ENCODE measurements around the gene SH2D3C. TPM values are rescaled to one million over a fixed set of nuclear protein-coding genes. Genes with fewer than 3 reads are reported as not detected.

SH2D3C gene
- total and polyA plus RNA-seq, 5 donors from 2014 or later, result 17.7 to 39.3 (median 24.2) TPM

- ATAC-seq (ENCODE audit: low read depth in 2 of 2) (no peak), DNase-seq (no peak)
- peaks cover 13% of the 10 kb centered on the region for H3K36me3 Mint-ChIP-seq
- H3K4me1 ChIP-seq (ENCODE audit: control insufficient read depth, insufficient read depth, low read length, poor library complexity, severe bottlenecking), result peaks cover 15% of the 10 kb centered on the region
- peaks cover 3 to 18% (median 11%) of the 10 kb centered on the region in 4 donors for H3K4me1 Mint-ChIP-seq
- no peaks in the 10 kb centered on the region for H3K9me3 Mint-ChIP-seq
- no peaks in the 10 kb centered on the region for H3K9me3 ChIP-seq (ENCODE audit: control insufficient read depth in 2 of 2, low read length in 2 of 2)
- H3K27ac ChIP-seq (ENCODE audit: insufficient read depth, low read length, poor library complexity, severe bottlenecking), result peak overlapping the region; percentile 93
- H3K4me3 Mint-ChIP-seq, result peak overlapping the region; percentile 91 to 98 (median 96)
- peaks cover 29% of the 10 kb centered on the region for H3K36me3 ChIP-seq (ENCODE audit: control insufficient read depth, insufficient read depth, low read length)
- peak overlapping the region; percentile 38 for H3K4me3 ChIP-seq (ENCODE audit: low read depth, low read length)
- no peaks in the 10 kb centered on the region for H3K27me3 Mint-ChIP-seq
- H3K27ac Mint-ChIP-seq, result peak overlapping the region in 2 of 3 donors; percentile 89 to 98
- no peaks in the 10 kb centered on the region for H3K27me3 ChIP-seq (ENCODE audit: control insufficient read depth, insufficient read depth, low read length)
These were observed 42.8 kb downstream of the SH2D3C start for GRCh38 chr9:127735530-127736185.

- Histone ChIP-seq H3K36me3 (ENCODE audit: control insufficient read depth, insufficient read depth, low read length) (peaks cover 21% of the 10 kb centered on the region), H3K9me3 (ENCODE audit: control insufficient read depth in 2 of 2, low read length in 2 of 2) (no peaks in the 10 kb centered on the region), H3K27ac (ENCODE audit: insufficient read depth, low read length, poor library complexity, severe bottlenecking) (peak within 1 kb of the TSS; percentile 93), H3K4me1 (ENCODE audit: control insufficient read depth, insufficient read depth, low read length, poor library complexity, severe bottlenecking) (peaks cover 15% of the 10 kb centered on the region), H3K4me3 (ENCODE audit: low read depth, low read length) (peak within 1 kb of the TSS; percentile 51), H3K27me3 (ENCODE audit: control insufficient read depth, insufficient read depth, low read length) (no peaks in the 10 kb centered on the region)
- Mint-ChIP-seq H3K9me3 (no peaks in the 10 kb centered on the region), H3K36me3 (peaks cover 13% of the 10 kb centered on the region), H3K4me1 (peaks cover 3 to 18% (median 11%) of the 10 kb centered on the region in 4 donors), H3K27me3 (no peaks in the 10 kb centered on the region), H3K4me3 (peak within 1 kb of the TSS; percentile 94 to 98 (median 96)), H3K27ac (peak within 1 kb of the TSS; percentile 80 to 98 (median 89))
- ATAC-seq (ENCODE audit: low read depth in 2 of 2), result peak; percentile 91 to 94
- peak; percentile 98 to 99 (median 99) for DNase-seq
These were observed 43.5 kb downstream of the SH2D3C start, which contains the start of gene TOR2A for GRCh38 chr9:127734747-127735529. Gene TOR2A, minus strand, starts transcription at chr9:127735294. Its CDS starts 24 bp downstream, at chr9:127735270.

GRCh38 chr9:127734247-127734746, 44.2 kb downstream of the SH2D3C start:
- no peak for DNase-seq

GRCh38 chr9:127733614-127734013, 44.9 kb downstream of the SH2D3C start:
- Mint-ChIP-seq H3K27ac (peak overlapping the region in 1 of 3 donors; percentile 76), H3K4me1 (peaks cover 3 to 18% (median 11%) of the 10 kb centered on the region in 4 donors)

More at GRCh38 chr9:127734247-127734746, 44.2 kb downstream of the SH2D3C start:
- no peaks in the 10 kb centered on the region for H3K27me3 ChIP-seq (ENCODE audit: control insufficient read depth, insufficient read depth, low read length)
- H3K36me3 ChIP-seq (ENCODE audit: control insufficient read depth, insufficient read depth, low read length), result peaks cover 15% of the 10 kb centered on the region
- H3K9me3 ChIP-seq (ENCODE audit: control insufficient read depth in 2 of 2, low read length in 2 of 2), result no peaks in the 10 kb centered on the region
- H3K36me3 Mint-ChIP-seq, result peaks cover 12% of the 10 kb centered on the region
- no peak for ATAC-seq (ENCODE audit: low read depth in 2 of 2)
- H3K4me3 Mint-ChIP-seq, result peak overlapping the region; percentile 89 to 96 (median 95)
- H3K9me3 Mint-ChIP-seq, result no peaks in the 10 kb centered on the region
- H3K4me1 Mint-ChIP-seq, result peaks cover 3 to 18% (median 11%) of the 10 kb centered on the region in 4 donors
- H3K27me3 Mint-ChIP-seq, result no peaks in the 10 kb centered on the region
- peak overlapping the region; percentile 51 for H3K4me3 ChIP-seq (ENCODE audit: low read depth, low read length)
- H3K27ac ChIP-seq (ENCODE audit: insufficient read depth, low read length, poor library complexity, severe bottlenecking), result peak overlapping the region; percentile 93
- peak overlapping the region; percentile 58 to 89 (median 80) for H3K27ac Mint-ChIP-seq
- peaks cover 15% of the 10 kb centered on the region for H3K4me1 ChIP-seq (ENCODE audit: control insufficient read depth, insufficient read depth, low read length, poor library complexity, severe bottlenecking)

GRCh38 chr9:127732444-127732843, 46.0 kb downstream of the SH2D3C start:
- peaks cover 15% of the 10 kb centered on the region for H3K4me1 ChIP-seq (ENCODE audit: control insufficient read depth, insufficient read depth, low read length, poor library complexity, severe bottlenecking)
- H3K4me3 ChIP-seq (ENCODE audit: low read depth, low read length), result no peak overlapping the region
- H3K36me3 Mint-ChIP-seq, result no peaks in the 10 kb centered on the region
- H3K27me3 Mint-ChIP-seq, result no peaks in the 10 kb centered on the region
- ATAC-seq (ENCODE audit: low read depth in 2 of 2) (no peak), DNase-seq (no peak)
- no peaks in the 10 kb centered on the region for H3K9me3 Mint-ChIP-seq
- no peak overlapping the region for H3K27ac Mint-ChIP-seq
- no peak overlapping the region for H3K27ac ChIP-seq (ENCODE audit: insufficient read depth, low read length, poor library complexity, severe bottlenecking)
- H3K4me1 Mint-ChIP-seq, result peaks cover 3 to 18% (median 8%) of the 10 kb centered on the region in 4 donors
- peak overlapping the region in 1 of 4 donors; percentile 41 for H3K4me3 Mint-ChIP-seq
- peaks cover 2% of the 10 kb centered on the region for H3K36me3 ChIP-seq (ENCODE audit: control insufficient read depth, insufficient read depth, low read length)
- H3K27me3 ChIP-seq (ENCODE audit: control insufficient read depth, insufficient read depth, low read length), result no peaks in the 10 kb centered on the region
- no peaks in the 10 kb centered on the region for H3K9me3 ChIP-seq (ENCODE audit: control insufficient read depth in 2 of 2, low read length in 2 of 2)

More at GRCh38 chr9:127733614-127734013, 44.9 kb downstream of the SH2D3C start:
- H3K27me3 Mint-ChIP-seq, result no peaks in the 10 kb centered on the region
- peak overlapping the region; percentile 40 to 96 (median 84) for H3K4me3 Mint-ChIP-seq
- Histone ChIP-seq H3K36me3 (ENCODE audit: control insufficient read depth, insufficient read depth, low read length) (peaks cover 9% of the 10 kb centered on the region), H3K27ac (ENCODE audit: insufficient read depth, low read length, poor library complexity, severe bottlenecking) (no peak overlapping the region), H3K4me3 (ENCODE audit: low read depth, low read length) (no peak overlapping the region), H3K27me3 (ENCODE audit: control insufficient read depth, insufficient read depth, low read length) (no peaks in the 10 kb centered on the region), H3K9me3 (ENCODE audit: control insufficient read depth in 2 of 2, low read length in 2 of 2) (no peaks in the 10 kb centered on the region), H3K4me1 (ENCODE audit: control insufficient read depth, insufficient read depth, low read length, poor library complexity, severe bottlenecking) (peaks cover 15% of the 10 kb centered on the region)
- DNase-seq, result no peak
- ATAC-seq (ENCODE audit: low read depth in 2 of 2), result no peak
- H3K9me3 Mint-ChIP-seq, result no peaks in the 10 kb centered on the region
- H3K36me3 Mint-ChIP-seq, result peaks cover 7% of the 10 kb centered on the region

- Histone ChIP-seq H3K4me3 (ENCODE audit: low read depth, low read length) (no peak overlapping the region), H3K27me3 (ENCODE audit: control insufficient read depth, insufficient read depth, low read length) (no peaks in the 10 kb centered on the region), H3K4me1 (ENCODE audit: control insufficient read depth, insufficient read depth, low read length, poor library complexity, severe bottlenecking) (peaks cover 15% of the 10 kb centered on the region), H3K9me3 (ENCODE audit: control insufficient read depth in 2 of 2, low read length in 2 of 2) (no peaks in the 10 kb centered on the region), H3K27ac (ENCODE audit: insufficient read depth, low read length, poor library complexity, severe bottlenecking) (no peak overlapping the region), H3K36me3 (ENCODE audit: control insufficient read depth, insufficient read depth, low read length) (peaks cover 2% of the 10 kb centered on the region)
- no peaks in the 10 kb centered on the region for H3K36me3 Mint-ChIP-seq
- H3K9me3 Mint-ChIP-seq, result no peaks in the 10 kb centered on the region
- H3K27me3 Mint-ChIP-seq, result no peaks in the 10 kb centered on the region
- H3K27ac Mint-ChIP-seq, result peak overlapping the region in 1 of 3 donors; percentile 81
- peaks cover 3 to 18% (median 8%) of the 10 kb centered on the region in 4 donors for H3K4me1 Mint-ChIP-seq
- no peak for DNase-seq
- no peak overlapping the region for H3K4me3 Mint-ChIP-seq
- ATAC-seq (ENCODE audit: low read depth in 2 of 2), result no peak
These were observed 46.5 kb downstream of the SH2D3C start for GRCh38 chr9:127731938-127732337.

GRCh38 chr9:127730799-127731410, 47.6 kb downstream of the SH2D3C start:
- Mint-ChIP-seq H3K4me1 (peaks cover 3 to 18% (median 8%) of the 10 kb centered on the region in 4 donors), H3K27me3 (no peaks in the 10 kb centered on the region), H3K9me3 (no peaks in the 10 kb centered on the region), H3K4me3 (no peak overlapping the region), H3K27ac (no peak overlapping the region), H3K36me3 (no peaks in the 10 kb centered on the region)
- Histone ChIP-seq H3K4me3 (ENCODE audit: low read depth, low read length) (no peak overlapping the region), H3K9me3 (ENCODE audit: control insufficient read depth in 2 of 2, low read length in 2 of 2) (no peaks in the 10 kb centered on the region), H3K27me3 (ENCODE audit: control insufficient read depth, insufficient read depth, low read length) (no peaks in the 10 kb centered on the region), H3K36me3 (ENCODE audit: control insufficient read depth, insufficient read depth, low read length) (peaks cover 2% of the 10 kb centered on the region), H3K4me1 (ENCODE audit: control insufficient read depth, insufficient read depth, low read length, poor library complexity, severe bottlenecking) (peaks cover 15% of the 10 kb centered on the region), H3K27ac (ENCODE audit: insufficient read depth, low read length, poor library complexity, severe bottlenecking) (no peak overlapping the region)
- DNase-seq, result no peak
- ATAC-seq (ENCODE audit: low read depth in 2 of 2), result no peak

All from CD4-positive, CD25-positive, alpha-beta regulatory T cell (primary cell).